HG02763 (cell line): ENCODE measurements around the gene GALNT17.
"Not testable (repeated sequence)": the region's sequence is repeated elsewhere in the genome, so short reads cannot be mapped to it uniquely, and the experiment has no call there.

Source experiments
- ATAC-seq: cut with Tn5 transposase; IDR thresholded peaks from one replicate; pipeline ENCODE4 v1.9.1; 2021; ENCODE audit warnings: mild to moderate bottlenecking, moderate library complexity; ENCODE audit not compliant: unreplicated experiment

GALNT17 gene

DNA sequence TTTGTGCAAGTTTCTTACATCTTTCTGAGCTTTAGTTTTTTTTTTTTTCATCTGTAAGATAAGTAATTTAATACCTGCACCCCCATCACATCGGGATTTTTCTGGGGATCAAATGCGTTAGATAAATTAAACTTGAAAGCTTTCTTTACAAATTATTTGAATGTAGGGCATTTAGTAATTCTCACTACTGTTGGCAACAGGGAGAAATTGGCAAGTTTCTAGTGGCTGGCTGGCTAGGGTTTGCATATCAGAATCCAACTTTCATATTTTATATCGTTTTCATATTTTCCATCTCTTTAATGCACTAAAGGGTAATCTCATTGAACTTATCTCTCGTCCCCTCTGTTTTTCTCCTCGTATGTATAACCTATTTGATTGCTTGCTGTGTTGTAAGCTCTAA is 412.9 kb downstream of the GALNT17 start:
- no peak for ATAC-seq

DNA sequence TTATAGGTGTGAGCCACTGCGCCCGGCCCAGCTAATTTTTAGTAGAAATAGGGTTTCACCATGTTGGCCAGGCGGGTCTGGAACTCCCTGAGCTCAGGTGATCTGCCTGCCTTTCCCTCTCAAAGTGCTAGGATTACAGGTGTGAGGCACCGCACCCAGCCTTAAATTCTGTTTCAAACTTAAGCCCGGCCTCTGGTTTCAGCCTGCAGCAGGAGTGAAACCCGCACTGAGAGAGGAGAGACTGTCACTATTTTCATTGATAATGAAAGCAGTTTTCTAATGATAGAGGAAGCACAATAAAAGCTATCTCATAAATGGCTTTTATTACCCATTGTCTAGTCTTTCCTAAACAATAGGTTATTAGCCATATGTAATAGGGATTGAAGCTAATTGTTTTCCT is 415.5 kb downstream of the GALNT17 start:
- ATAC-seq = no peak

DNA sequence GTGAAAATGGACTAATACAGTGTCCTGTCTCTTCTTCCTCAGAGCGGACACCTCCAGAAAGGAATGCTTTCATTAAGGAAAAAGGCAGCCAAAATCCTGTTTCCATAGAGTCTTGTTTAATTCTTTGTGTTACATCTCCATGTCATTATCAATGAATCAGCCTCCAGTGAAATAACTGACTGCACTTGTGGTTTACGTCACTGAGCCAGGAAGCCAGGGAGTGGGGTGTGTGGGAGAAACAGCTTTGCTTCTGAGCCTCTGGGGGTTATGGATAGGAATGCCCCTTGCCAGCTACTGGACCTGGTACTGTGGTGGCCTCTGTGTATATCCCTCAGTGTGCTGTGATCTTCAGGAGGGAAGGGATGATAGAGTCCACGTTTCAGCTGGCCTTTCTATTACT is 416.8 kb downstream of the GALNT17 start:
- ATAC-seq = no peak

DNA sequence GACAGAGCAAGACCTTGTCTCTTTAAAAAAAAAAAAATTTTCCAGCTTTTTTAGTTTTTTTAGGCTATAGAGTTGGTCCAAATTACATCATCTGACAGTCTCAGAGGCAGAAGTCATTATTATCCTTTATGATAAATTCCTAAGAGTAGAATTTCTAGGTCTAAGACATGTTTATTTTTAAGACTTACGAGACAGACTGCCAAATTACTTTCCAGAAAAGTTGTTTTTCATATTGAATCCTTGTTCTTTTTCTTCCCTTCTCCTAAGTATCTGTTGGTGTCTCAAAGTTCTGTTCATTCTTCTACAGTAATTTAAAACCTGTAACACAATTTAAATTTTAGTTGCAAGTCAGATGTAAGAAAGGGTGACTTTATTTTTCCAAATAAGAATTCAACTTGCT is 421.4 kb downstream of the GALNT17 start:
- no peak for ATAC-seq

DNA sequence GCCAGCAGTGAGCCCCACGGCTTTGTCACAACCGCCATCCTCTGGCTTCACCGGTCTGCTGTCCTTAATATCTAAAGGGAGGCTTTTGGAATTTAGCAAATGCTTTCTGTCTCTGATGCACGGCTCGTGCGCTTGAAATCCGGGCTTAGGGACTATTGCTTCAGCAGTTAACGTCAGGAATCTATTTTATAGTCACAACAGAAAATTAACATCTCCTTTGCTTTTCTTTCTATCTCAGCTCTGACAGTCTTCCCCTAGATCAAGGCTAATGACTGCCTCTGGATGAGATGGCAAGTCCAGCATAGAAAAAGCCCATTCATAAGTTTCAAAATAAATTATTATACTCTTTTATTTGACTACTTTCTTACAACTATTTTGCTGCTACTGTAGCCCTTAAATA is 423.8 kb downstream of the GALNT17 start:
- ATAC-seq = no peak

DNA sequence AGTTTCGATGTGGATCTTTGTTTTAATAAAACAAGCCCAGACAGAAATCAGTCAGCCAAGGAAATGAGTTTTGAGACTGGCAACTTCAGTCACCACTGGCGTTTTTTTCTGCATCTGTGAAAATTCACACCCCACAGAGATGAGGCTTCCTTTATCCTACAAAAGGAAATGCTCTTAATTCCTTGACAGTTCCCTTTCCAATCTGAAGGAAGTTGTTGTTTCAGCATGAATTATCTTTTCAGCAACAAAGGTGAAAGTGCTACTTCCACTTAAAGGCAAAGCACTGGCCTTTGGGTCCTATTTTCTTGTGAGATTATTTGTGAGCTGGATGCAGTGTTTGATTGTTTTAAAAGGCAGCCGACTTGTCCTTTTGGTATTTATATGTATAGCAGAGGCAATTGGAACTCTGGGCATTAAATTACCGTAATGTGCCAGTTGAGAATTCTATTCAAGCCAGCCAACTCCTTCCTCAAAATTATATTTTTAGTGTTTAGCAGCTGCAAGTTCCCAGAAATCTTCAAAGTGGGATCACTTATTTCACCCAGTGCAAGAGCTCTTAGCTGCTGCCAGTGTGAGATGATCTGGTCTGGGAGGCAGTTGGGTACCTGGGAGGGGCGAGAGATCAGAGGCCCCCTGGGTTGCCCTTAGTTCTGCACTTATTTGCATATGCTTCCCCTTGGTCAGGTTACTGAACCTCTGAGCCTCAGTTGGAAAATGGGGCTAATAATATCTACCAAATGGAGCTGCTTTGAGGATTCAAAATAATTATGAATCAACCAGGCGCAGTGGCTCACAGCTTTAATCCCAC is 427.1 kb downstream of the GALNT17 start:
- no peak for ATAC-seq

DNA sequence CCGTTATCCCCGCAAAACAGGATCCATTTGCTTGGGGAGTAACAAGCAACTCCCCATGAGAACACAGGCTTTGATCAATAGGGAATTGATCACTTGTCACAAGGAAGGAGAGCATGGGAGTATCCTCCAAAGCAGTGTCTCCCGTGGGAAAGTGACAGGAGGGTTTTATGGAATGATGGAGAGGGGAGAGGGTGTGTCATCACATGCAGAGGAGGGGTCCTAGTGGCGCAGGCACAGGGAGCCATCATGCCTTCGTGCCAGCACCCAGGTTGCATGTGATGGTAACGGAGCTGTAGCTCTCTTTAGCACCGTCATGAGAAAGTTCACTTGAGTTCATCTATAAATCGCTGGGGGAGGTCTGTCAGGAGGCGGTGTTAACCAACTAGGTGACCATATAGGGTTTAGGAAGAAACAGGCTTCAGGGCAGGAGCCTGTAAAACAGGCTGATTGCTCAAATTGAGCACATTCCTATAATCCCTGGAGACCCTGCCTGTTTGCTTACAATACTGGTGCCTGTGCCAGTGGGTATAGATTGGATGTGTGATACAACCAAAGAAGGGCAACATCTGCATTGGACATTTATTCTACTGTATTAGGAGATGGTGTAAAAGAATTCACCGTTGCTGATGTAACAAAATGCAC is 428.5 kb downstream of the GALNT17 start:
- ATAC-seq = no peak

DNA sequence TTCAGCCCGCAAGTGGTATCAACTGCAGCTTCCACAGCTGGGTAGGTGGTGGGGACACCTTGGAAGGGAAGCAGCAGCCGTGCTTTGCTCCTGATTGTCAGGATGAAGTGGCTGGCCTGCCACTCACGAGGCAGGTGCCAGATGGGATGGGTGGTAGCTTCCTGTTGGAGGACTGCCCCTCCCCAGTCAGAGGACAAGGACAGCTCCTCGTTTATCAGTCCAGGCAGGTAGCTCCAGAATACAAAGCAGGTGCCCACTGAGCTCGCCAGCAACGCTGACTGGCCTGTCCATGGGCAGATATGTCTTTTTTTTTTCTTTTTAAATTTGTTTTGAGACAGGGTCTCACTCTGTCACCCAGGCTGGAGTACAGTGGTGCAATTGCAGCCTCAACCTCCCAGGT is 431.3 kb downstream of the GALNT17 start:
- ATAC-seq = no peak

DNA sequence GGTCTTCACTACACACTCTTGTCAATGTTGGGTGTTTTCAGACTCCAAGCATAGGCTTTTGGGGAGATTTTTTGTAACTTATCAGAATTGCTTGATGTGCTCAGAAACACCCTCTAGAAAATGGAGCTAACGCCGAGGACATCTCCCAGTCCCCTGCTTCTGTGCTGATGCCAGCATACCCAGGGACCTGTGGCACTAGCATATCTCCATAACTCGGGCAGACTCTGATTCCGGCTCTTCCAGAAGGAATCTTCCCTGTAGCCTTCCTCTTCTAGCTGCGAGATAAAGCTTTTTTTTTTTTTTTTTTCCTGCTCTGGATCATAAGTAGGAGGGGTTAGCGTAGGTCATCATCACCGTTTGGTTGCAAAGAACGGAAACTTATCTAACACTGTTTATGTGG is 434.4 kb downstream of the GALNT17 start:
- no peak for ATAC-seq

DNA sequence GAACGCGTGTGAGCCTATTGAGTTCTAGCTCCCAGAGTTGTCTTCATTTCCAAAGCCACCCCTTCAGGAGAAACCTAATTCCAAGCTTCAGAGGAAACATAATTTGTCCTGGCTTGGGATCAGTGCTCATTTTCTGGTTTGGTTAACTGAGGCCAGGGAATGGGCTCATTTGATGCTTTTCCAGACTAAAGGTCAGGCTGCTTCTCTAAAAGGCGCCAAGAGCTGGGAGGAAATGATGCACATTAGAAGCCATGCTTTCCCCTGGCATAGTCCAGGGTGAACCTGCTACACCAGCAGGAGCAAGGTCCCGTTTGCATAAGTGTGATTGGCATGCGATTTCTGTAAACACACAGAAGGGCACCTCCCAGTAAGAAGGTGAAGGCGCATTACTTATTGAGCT is 435.0 kb downstream of the GALNT17 start:
- no peak for ATAC-seq

DNA sequence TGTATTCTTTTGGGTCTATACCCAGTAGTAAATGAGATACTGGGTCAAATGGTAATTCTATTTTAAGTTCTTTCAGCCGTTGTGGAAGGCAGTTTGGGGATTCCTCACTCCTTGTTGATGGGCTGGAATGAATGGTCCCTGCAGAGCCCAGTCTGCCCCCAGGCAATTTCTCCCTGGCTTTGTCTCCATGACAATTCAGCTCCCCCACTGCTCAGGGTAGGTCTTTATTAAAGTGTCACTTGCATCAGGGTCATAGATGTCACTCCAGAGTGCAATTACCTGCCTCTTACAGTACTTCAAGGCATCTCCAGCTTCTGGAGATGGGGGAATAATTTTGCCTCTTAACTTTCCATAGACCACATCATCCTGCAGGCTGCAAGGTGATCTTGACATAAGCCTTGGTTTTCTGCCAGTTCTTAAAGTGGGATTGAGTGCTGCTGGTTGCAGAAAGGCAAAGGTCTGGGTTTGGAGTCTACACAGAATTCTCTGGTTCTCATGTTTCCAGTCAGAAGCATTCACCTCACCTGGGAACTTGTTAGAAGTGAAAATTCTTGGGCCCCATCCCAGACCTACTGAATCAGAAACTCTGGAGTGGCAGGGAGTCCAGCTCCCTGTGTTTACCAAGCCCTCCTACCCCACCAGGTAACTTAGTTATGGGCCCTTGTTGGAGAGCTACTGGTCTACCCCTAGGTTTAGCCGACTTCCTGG is 442.4 kb downstream of the GALNT17 start:
- no peak for ATAC-seq

DNA sequence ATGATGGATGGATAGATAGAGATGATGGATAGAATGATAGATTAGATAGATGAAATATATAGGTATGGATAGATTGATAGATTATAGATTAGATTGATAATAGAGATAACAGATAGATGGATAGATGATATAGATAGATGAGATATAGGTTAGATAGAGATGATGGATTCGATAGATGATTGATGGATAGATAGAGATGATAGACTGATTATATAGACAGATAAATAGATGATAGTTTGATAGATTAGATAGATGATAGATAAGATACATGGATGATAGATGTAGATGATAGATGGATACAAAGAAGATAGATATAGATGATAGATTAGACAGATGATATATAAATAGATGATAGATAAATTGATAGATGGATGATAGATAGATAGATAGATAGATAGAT is 448.1 kb downstream of the GALNT17 start:
- no peak for ATAC-seq

DNA sequence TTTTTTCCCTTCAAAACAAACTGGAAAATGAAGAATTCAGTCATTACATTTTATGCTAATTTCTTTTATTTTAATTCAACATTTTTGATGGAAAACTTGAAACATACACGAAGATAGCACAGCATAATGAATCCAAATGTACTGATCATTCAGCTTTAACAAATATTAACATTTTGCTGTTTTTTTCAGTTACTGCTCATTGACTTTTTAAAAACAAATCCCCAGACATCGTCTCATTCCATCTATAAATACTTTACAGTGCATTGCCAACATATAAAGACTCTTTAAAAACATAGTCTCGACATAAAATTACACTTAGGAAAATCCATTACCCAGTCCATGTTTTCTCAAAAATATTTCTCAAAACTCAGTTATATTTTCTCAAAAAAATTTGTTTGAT is 452.3 kb downstream of the GALNT17 start:
- no peak for ATAC-seq

DNA sequence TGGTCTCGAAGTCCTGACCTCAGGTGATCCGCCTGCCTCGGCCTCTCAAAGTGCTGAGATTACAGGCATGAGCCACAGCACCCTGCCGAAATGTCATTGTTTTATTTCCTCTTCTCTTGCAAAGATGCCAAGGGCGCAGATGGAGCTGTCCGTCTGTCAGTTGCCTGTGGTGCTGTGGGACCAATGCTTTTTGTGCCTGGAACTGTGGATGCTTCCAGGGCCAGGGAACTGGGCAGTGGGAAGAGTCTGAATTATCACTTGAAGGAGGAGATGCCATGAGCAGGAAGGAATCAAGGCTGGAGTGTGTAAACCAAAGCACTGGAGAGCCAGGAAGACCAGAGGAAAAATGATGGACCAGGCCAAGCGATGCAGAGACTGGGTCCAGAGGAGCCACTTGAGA is 459.9 kb downstream of the GALNT17 start:
- no peak for ATAC-seq

DNA sequence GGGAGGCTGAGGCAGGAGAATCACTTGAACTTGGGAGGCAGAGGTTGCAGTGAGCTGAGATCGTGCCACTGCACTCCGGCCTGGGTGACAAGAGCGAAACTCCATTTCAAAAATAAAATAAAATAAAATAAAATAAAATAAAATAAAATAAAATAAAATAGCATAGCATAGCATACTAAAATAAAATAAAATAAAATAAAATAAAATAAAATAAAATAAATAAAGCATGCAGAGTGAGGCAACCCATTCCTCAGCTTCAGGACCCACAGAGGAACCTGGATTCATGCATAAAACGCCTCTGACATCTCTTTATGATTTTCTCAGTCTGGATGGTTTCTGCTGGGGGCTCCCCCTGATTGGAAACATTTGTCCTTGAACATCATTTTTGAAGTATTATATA is 460.4 kb downstream of the GALNT17 start:
- not testable (repeated sequence) for ATAC-seq

DNA sequence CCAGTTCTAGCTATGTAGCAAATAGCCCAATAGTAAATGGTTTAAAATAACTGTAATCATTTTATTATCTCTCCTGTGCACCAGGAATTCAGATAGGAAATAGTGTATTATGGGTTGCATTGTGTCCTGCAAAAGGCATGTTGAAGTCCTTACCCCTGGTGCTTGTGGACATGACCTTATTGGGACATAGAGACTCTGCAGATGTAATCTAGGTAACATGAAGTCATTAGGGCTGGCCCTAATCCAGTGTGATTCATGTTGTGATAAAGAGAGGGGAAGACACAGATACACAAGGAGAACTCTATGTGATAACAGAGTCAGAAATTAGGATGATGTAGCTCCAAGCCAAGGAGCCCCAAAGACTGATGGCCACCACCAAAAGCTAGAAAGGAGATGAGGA is 462.8 kb downstream of the GALNT17 start:
- ATAC-seq = no peak

DNA sequence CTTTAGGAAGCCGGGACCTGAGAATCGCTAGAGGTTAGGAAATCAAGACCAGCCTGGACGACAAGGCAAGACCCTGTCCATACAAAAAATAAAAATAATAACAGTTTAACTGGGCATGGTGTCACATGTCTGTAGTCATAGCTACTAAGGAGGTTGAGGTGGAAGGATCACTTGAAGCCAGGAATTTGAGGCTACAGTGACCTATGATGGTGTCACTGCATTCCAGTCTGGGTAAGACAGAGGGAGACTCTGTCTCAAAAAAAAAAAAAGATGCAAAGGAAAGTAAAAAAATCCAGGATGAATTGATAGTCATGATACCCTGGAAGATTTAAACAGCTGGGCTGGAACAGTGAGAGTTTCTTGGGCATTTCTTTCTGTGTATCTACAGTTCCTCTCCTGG is 463.2 kb downstream of the GALNT17 start:
- ATAC-seq = no peak

DNA sequence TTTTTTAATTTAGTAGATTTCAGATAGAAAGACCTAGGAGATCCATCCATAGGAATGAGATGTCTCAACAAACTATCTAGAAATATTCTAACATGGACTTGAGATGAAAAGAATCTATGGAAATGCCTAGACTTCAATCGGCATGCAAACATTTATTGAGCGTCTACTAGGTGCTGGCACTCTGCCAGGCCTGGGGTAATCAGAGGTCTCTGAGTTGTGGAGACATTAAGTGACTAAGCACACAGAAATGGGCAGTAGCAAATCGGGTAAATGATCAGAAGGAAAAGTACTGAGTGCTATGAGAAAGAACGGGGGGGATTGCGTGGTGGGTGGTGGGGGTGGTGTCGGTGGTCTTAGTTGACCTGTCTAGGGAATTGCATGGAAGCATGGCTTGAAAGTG is 466.6 kb downstream of the GALNT17 start:
- no peak for ATAC-seq

DNA sequence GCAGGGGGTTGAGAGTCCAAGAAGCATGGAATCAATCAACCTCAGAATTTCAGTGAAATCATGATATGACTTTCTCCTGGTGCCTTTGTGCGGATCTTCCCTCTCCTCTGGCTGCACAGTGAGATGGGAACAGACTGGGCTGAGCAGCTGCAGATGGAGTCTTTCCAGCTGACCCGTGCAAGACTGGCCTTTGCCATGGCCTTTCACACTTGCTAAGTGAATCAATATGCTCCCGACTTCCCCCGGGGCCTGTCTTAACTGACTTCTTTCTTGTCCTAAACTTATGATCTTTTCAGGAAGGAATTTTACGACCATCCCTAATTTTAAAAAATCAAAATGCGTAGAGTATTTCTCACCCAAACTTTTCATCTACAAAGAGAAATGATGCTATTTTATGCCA is 469.9 kb downstream of the GALNT17 start:
- no peak for ATAC-seq

DNA sequence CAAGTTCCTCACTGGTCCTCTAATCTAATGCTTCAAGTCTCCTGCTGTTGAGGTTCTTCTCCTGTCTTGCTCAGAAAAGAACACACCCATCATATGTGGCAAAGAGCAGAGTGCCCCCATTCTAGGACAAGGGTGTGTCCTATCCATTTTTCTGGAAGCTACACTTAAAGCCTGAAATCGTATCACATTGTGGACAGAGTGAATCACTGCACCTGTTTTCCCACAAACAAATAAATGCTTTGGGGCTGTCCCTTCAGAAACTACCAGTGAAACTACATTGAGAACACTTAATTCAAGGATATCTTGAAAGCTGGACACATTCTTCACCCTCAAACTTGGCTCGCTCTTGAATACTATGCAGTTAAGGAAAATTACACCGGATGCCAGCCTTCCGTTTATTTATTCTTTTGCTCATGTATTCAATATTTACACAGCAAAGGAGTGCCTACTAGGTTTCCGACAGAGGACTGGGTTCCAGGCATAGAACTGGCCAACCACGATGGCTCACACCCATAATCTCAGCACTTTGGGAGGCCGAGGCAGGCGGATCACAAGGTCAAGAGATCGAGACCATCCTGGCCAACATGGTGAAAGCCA is 473.0 kb downstream of the GALNT17 start:
- no peak for ATAC-seq

DNA sequence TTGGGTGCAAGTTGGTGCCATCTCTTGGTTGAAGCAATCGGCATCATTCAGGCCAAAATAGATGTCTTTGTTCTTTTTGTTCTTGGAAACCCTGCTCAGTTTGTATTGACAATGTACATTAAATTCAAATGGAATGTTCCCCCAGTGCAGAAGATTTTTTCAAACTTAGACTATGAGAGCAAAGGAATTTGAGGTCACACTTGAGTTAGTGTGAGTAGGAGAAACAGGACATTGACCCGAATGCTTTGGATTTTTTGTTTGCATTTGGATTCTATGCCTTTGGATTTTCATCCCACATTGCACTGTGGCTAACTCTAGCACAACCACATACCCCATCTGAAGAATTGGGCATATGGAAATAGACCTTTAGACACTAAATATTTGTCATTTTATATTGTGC is 480.0 kb downstream of the GALNT17 start:
- no peak for ATAC-seq

DNA sequence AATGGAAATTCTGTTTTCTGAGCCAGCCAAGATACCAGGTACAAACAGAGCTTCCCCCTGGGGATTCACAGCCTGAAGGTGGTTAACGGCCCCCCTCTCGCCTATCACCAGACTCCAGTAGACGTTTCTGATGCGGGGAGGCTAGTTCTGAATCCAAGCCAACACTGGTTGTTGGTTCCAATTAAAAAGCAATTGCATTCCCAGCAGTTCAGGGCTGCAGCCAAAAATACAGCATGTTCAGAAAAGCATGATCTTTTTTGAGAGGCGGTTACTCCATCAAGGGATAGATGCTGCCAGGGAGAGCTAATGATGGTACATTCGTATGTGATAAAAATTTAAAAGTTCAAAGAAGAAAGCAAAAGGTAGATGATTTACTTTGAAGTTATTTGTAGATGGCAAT is 481.0 kb downstream of the GALNT17 start:
- ATAC-seq = no peak
